Adipocyte (in vitro differentiated cells): ENCODE results near the gene MOB3C.

Experiments
- DNase-seq: peaks from one replicate; pipeline ENCODE4 v3.0.0-alpha.2; 2015; ENCODE audit warnings: low read depth
- H3K27me3 ChIP-seq: replicated peaks from 2 replicates; pipeline ENCODE4 v1.7.0; 2013; ENCODE audit warnings: mild to moderate bottlenecking, low read length, moderate library complexity; ENCODE audit not compliant: control insufficient read depth, insufficient read depth
- H3K36me3 ChIP-seq: 2 replicates; pipeline ENCODE4 v1.7.0; 2013; ENCODE audit warnings: low read length, mild to moderate bottlenecking, moderate library complexity; ENCODE audit not compliant: control insufficient read depth, insufficient read depth, severe bottlenecking
- H3K4me1 ChIP-seq: 2 replicates; pipeline ENCODE4 v1.7.0; 2013; ENCODE audit warnings: mild to moderate bottlenecking, low read length, moderate library complexity; ENCODE audit not compliant: control insufficient read depth, insufficient read depth
- H3K4me3 ChIP-seq: 2 replicates; pipeline ENCODE4 v1.7.0; 2013; ENCODE audit warnings: mild to moderate bottlenecking, low read length, moderate library complexity
- H3K9ac ChIP-seq: 2 replicates; pipeline ENCODE4 v1.7.0; 2013; ENCODE audit warnings: mild to moderate bottlenecking, low read length, moderate library complexity
- H3K9me3 ChIP-seq: 2 replicates; pipeline ENCODE4 v1.7.0; 2013; ENCODE audit warnings: mild to moderate bottlenecking, low read length, moderate library complexity; ENCODE audit not compliant: control insufficient read depth

The MOB3C gene

GRCh38 chr1:46569884-46570725 lies 46.5 kb downstream of the MOB3C start:
- Histone ChIP-seq H3K27me3 (no peaks in the 10 kb centered on the region), H3K4me3 (no peak overlapping the region), H3K36me3 (peaks cover 19% of the 10 kb centered on the region), H3K9ac (no peak overlapping the region), H3K4me1 (peaks cover 21% of the 10 kb centered on the region), H3K9me3 (no peaks in the 10 kb centered on the region)
- DNase-seq, result no peak

GRCh38 chr1:46569116-46569515 lies 47.5 kb downstream of the MOB3C start:
- H3K27me3 ChIP-seq, result no peaks in the 10 kb centered on the region
- H3K36me3 ChIP-seq, result peaks cover 25% of the 10 kb centered on the region
- no peak overlapping the region for H3K4me3 ChIP-seq
- no peak overlapping the region for H3K9ac ChIP-seq
- peaks cover 21% of the 10 kb centered on the region for H3K4me1 ChIP-seq
- DNase-seq, result no peak
- H3K9me3 ChIP-seq, result no peaks in the 10 kb centered on the region

DNA sequence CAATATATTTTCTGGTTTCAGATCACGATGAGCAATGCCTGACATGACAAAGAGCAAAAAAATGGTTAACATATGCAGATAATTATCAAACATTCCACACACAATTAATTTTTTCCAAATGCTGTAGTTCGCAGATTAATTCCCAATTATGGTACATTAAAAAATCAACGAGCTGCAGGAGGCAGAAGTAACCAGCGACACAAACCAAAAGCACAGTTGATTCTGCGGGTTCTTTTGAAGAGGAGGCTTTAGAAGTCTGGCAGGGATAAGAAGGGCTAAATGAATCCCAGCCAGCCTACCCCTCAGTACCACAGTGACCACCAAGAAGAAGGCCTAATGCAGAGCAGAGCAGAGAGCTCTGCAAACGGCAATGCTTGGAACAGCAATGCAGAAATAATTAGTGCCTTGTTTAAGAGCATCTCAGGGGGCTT lies 48.1 kb downstream of the MOB3C start:
- DNase-seq, result no peak
- Histone ChIP-seq H3K4me3 (no peak overlapping the region), H3K4me1 (peaks cover 18% of the 10 kb centered on the region), H3K27me3 (no peaks in the 10 kb centered on the region), H3K36me3 (peaks cover 25% of the 10 kb centered on the region), H3K9ac (no peak overlapping the region), H3K9me3 (no peaks in the 10 kb centered on the region)

DNA sequence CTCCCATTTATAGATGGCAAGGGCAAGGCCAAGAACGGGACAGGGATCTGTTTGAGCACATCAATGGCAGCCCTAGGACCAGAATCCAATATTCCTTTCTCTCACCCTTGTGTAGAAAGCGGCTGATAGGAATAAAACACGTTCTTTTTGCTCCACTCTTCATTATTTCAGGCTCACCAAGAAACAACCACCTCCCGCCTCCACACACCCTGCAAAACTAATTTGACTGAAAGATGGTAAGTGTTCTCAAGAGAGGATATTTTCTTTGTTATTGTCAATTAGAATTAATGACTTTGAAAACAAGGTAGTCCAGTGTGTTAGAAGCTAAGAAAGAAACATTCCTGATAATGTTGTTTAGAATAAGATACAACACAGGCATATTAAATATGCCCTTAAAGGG lies 53.3 kb downstream of the MOB3C start:
- DNase-seq, result no peak
- Histone ChIP-seq H3K36me3 (peaks cover 66% of the 10 kb centered on the region), H3K4me1 (no peaks in the 10 kb centered on the region)

GRCh38 chr1:46562498-46562897 lies 54.1 kb downstream of the MOB3C start:
- H3K36me3 ChIP-seq, result peaks cover 69% of the 10 kb centered on the region
- H3K9me3 ChIP-seq, result no peaks in the 10 kb centered on the region
- H3K4me3 ChIP-seq, result no peak overlapping the region
- no peaks in the 10 kb centered on the region for H3K27me3 ChIP-seq
- H3K4me1 ChIP-seq, result no peaks in the 10 kb centered on the region
- no peak overlapping the region for H3K9ac ChIP-seq
- no peak for DNase-seq

More for the DNA sequence above, 53.3 kb downstream of the MOB3C start:
- no peaks in the 10 kb centered on the region for H3K27me3 ChIP-seq
- H3K9ac ChIP-seq, result no peak overlapping the region
- H3K9me3 ChIP-seq, result no peaks in the 10 kb centered on the region
- no peak overlapping the region for H3K4me3 ChIP-seq

DNA sequence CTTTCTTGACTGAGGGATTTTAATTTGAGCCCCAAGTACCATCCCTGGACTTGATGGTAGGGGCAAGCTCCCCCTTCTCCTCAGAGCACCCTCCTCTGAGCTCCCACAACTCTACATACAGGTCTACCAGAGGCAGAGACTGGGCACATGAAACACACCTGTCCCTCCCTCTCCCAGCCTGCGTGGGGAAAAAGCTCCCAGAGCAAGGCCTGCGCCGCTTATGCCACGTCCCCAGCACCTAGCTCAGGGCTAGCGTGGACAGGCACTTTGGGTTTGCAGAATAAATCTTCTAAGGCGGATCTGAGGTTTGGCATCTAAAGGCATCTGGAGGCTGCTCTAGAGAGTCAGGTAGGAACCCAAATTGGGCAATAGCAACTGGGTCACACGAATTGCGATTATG lies 57.6 kb downstream of the MOB3C start:
- Histone ChIP-seq H3K4me3 (no peak overlapping the region), H3K27me3 (peaks cover 3% of the 10 kb centered on the region), H3K9me3 (no peaks in the 10 kb centered on the region), H3K9ac (no peak overlapping the region), H3K36me3 (peaks cover 49% of the 10 kb centered on the region), H3K4me1 (peaks cover 5% of the 10 kb centered on the region)
- no peak for DNase-seq

DNA sequence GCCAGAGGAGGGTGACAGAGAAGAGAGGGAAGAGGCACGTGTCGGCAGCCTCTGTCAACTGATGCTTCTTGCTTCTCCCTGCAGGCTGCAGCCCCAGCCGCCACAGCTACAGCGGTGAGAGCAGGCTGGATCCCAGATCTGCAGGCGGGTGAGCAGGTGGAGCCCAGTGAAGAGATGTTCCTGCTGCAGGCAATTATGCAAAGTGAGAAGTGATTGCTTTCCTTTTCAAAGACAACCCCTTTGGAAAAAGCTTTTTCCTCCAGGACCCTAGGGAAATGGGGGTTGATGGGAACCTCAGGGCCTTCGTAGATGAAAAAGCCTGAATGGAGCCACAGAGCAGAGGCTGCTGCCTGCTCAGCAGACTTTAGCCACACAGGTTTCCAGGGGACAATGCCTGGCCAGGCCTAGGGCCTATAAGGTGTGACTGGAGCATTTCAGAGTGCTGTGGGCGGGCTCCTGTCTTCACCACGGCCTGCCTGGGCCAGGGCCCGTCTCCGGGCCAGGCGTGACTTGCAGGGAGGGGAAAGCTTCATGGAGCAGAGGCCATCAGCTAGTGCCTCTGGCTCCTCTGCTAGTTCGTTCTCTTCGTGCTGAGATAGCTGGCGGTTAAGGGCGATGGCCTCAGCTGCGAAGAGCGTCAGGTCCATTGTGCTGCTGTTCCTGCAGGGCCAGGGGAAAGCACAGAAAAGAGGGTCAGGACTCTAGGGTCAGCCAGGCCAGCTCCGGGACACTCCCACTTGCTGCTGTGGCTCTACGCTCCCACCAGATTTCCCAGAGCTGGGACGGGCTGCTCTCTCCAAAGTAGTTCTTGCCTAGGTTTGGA lies 58.3 kb downstream of the MOB3C start:
- Histone ChIP-seq H3K27me3 (peaks cover 4% of the 10 kb centered on the region), H3K9me3 (no peaks in the 10 kb centered on the region), H3K4me3 (no peak overlapping the region), H3K4me1 (peaks cover 5% of the 10 kb centered on the region), H3K9ac (no peak overlapping the region), H3K36me3 (peaks cover 48% of the 10 kb centered on the region)
- DNase-seq, result no peak
